Measurements from ENCODE around the gene GPHN.

The GPHN gene

DNA sequence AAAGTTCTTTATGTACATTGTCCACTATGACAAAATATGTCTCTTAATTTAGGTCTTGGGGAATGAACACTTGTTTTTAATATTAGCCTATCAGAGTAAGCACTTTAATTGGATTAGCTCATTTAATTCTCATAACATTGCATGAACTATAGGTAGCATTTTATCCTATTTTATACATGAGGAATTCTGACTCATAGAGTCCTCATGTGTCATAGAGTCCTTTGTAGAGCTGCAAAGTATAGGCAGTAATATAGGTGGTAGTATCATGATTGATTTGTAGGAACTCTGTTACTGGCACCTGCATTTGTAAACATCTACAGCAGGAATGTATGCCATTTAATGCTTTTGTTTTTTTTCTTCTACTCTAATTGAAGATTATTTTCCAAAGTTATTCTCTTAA lies 96.0 kb downstream of the GPHN start:
- DNase-seq = no peak

DNA sequence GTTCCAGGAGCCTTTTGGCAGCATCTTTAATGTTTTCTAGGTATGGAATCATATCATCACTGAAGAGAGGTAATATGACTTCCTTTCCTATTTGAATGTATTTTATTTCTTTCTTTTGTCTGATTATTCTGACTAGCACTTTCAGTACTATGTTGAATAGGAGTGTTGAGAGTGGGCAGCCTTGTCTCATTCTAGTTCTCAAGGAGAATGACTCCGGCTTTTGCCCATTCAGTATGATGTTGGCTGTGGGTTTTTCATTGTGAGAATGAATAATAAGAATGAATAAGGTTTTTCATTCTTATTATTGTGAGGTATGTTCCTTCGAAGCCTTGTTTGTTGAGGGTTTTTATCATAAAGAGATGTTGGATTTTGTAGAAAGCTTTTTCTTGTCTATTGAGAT lies 98.9 kb downstream of the GPHN start:
- no peak for DNase-seq

DNA sequence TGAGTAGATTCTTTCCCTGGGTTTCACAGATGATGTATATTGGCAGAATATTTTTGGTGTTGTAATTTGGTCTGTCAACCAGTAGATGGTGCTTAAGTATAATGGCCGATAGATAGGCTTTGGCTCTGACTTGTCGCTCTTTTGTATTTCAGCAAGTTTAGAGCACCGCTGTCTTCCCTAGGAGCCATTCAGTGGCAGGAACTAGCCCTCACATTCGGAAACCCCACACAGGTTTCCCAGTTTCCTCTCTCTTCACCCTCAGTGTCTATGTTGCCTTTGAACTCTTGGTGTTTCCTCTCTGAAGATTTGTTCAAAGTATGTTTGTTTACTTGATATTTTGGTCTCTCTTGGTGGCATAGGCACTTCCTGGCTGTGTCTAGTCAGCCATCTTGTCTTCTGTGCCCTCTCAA lies 102.2 kb downstream of the GPHN start:
- no peak for DNase-seq

DNA sequence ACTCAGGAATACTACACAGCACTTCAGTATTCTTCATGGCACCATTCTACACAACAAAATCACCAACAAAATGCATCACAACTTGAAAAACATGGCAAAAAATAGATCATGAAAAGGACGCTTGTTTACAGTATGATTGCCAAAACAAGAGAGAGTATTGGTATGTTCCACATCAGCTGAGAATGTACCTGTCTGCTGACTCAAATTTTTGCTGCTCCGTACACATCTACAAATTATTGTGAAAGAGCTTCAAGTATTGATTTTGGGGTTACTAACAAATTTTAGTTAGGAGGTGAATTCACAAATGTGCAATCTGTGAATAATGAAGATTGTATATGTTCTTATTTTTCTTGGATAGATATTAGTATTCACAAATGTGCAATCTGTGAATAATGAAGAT lies 105.4 kb downstream of the GPHN start:
- no peak for DNase-seq

DNA sequence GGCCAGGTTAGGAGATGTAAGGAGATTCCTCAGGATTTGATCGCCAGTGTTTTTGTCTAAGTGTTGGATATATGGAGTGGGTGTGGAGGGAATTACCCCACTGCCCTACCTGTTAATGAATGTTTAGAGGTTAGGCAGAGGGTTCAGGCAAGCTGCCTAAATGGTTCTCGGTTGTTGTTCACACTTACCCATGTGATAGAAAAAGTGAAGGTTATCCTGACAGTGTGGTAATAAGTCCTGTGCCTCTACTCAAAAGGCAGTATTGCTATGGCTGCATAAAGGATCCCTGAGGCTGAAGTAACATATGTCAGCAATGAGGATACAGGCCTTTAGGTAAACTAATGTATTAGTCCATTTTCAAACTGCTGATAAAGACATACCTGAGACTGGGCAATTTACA lies 112.0 kb downstream of the GPHN start:
- DNase-seq = no peak

DNA sequence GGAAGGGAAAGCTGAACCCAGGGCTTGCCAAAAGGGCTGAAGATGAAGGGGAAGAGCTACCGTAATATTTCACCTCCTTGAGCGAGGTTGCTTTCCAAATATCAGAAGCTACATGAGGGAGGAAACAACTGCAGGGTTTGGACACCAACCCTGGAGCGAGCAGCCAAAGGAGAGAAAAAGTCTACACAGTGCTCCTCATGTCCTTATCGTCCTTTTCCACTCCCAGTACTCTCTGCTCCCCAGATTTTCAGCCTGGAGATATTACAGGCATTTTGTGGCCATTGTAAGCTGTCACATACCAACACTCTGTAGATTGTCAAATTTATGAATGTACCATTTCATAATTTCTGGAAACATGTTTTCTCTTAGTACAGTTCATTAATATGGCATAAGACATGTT lies 115.9 kb downstream of the GPHN start:
- no peak for DNase-seq

DNA sequence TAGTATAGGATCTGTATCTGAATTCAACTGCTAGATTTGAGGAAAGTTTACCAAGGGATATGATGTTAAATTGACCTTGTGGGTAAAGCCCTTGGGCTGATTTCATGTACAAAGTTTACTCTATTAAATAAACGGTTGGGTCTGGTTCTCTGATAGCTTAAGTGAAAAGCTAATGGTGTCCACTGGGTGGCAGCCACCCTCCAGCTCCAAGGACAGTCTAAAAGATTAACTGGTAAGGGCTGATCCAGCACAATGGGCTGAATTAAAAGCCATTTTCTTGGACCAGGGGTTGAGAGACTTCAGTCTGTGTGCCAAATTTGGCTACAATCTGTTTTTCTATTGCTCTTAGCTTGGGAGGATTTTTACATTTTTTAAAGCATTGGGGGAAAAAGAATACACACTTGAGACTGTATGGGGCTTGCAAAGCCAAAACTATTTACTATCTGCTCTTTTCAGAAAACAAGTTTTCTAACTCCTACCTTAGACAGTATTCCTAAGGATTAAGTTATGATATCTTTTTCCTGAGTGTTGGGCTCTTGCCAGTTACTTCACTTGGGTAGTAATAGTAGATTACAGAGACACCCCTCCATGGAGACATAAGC lies 116.5 kb downstream of the GPHN start:
- no peak for DNase-seq

DNA sequence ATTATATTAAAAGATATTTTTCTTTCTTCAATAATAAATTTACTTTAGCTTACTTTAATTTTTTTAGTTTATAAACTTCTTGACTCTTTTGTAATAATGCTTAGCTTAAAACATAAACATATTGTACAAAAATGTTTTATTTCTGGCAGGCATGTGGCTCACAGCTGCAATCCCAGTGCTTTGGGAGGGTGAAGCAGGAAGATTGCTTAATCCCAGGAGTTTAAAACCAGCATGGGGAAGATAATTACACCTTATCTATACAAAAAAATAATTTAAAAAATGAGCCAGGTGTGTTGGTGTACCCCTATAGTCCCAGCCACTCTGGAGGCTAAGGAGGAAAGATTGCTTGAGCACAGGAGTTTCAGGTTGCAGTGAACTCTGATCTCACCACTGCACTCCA lies 120.7 kb downstream of the GPHN start:
- DNase-seq = no peak

DNA sequence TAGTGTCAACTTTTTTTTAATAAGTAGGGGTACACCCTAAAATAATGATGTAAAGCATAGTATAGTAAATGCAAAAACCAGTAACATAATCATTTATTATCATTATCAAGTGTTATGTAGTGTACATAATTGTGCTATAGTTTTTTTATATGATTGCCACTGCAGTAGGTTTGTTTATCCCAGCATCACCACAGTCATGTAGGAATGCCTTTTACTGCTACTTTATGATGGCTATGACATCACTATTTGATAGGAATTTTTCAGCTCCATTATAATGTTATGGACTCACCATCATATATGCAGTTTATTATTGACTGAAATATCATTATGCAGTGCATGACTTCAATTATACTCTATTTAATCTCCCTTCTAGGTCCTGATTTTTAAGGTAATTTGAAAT lies 121.6 kb downstream of the GPHN start:
- DNase-seq = no peak

DNA sequence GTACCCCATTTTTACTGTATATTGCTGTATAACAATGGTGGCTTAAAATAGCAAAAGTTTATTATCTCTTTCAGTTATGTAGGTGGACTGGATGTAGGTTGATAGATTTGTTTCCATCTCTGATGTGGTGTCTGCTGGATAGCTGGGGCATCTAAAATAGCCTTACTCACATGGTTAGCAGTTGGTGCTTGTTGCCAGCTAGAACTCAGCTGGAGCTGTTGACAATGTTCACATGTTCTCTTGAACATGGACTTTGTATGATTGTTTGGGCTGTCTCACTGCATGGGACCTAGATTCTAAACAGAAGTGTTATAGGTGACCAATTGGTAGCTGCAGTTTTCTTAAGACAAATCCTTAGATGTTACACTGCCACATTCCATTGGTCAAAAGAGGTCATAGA lies 126.9 kb downstream of the GPHN start:
- no peak for DNase-seq

DNA sequence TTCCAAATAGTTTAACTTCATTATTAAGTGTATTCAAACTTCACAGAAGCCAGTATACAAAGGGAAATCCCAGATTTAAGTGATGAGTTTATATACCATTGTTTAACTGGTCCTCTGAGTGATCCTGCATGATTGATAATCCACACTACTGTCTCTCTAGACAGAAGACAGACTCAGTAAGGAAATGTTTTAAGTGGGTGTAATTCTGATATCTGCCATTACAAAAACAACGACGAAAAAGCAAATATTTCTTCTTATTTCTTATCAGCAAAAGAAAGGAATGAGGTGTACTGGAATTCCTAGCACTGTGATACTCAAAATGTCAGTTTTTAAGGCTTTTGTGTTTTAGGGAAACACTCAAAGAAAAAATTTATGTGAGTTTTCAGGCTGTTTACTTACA lies 127.5 kb downstream of the GPHN start:
- DNase-seq = no peak

DNA sequence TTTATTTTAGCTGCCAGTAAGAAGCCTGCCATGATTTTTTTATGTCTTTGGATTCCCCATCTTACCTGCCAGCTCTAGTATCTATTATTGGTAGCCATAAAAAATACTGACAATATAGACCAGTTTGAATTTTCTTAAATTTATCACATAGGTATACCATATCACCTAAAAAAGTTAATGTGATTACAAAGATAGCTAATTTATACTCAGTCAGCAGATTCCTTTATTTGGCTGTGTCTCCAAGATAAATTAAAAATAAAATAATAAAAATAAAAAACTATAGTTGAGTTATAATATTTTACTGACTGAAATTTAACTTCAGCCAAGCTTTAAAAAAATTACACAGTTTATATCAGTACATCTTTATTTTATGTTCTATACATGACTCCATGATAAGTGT lies 128.3 kb downstream of the GPHN start:
- no peak for DNase-seq

DNA sequence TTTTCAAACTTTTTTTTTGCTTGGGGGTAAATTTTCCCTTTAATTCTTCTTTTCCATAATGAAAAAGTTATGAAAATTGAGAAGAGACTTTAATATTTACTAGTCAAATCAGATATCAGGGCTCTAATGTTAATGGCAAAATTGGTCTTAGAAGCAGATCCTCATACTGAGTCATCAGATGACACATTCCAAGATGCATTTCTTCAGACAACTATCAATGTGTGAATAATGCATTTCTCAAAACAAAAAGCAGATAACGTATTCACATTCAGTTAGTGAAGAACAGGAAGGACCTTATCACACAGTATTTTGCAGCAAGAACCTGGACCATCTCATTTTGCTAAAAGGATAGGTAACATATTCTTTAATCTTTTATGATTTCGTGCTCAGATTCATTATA lies 130.7 kb downstream of the GPHN start:
- no peak for DNase-seq

DNA sequence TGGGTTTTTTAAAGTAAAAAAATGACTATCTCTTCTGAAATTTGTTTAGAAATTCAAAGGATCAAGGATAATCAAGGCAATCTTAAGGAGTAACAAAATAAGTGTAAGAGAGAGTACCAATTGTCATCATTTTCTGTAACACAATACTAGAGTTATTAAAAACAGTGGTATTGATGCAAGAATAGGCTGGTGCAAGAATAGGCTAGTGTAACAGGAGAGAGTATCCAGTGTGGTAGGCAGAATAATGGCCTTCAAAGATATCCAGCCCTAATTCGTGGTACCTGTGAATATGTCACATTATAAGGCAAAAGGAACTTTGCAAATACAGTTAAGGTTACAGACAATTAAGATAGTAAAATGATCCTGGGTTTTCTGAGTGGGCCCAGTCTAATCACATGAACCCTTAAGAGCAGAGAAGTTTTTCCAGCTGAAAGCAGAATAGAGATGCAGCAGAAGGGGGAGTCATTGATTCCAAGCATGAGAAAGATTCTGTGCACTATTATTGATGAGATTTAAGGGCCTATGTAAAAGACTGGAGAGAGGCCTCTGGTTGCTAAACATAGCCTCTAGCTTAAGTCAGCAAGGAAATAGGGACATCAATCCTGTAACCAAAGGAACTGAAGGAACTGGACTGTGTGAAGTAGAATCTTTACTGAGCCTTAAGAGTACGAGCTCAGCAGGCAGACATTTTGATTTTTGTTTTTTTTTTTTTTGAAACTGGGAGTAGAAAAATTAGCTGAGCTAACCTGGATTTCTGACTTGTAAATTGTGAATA lies 134.1 kb downstream of the GPHN start:
- no peak for DNase-seq

DNA sequence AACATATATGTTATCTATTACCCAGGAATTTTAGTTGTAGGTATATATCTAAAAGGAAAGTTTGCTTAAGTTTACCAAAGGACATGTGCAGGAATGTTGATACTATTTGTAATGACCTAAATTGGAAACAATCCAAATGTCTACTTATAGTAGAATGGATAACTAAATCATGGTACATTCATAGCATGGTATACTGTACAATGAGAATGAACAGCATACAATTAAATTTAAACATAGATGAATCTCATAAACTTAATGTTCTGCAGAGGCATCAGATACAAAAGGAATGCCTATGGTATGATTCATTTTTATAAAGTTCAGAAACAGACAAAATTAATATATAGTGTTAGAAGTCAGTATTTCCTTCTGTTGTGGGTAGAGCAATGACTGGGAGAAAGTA lies 135.4 kb downstream of the GPHN start:
- DNase-seq = no peak

DNA sequence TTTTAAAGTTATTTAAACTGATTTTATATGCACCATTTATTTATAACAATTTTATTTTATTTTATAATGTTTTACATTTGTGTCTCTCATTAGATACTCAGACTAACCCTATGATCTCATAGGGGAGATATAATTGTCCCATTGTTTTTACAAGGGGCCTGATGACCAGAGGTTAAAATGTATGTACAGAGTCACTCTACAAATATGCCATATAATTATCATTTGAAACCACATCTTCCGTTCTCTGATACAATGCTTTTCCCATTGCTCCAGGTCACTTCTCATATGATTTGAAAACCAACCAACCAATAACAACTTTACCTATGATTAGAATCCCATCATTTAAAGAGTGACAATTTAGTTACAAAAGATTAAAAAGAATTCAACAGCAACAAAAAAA lies 137.8 kb downstream of the GPHN start:
- DNase-seq = no peak

DNA sequence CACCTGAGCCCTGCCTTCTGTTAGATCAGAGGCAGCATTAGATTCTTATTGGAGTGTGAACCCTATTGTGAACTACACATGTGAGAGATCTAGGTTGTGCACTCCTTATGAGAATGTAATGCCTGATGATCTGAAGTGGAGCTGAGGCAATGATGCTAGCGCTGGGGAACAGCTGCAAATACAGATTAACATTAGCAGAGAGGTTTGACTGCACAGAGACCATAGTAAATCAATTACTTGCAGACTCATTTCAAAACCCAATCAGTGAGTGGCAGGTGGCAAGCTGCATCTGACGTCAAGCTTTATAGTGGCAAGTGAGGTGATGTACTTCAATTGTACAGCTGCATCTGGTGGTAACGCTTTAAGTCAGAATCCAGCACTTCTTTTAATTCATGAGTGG lies 141.6 kb downstream of the GPHN start:
- no peak for DNase-seq

DNA sequence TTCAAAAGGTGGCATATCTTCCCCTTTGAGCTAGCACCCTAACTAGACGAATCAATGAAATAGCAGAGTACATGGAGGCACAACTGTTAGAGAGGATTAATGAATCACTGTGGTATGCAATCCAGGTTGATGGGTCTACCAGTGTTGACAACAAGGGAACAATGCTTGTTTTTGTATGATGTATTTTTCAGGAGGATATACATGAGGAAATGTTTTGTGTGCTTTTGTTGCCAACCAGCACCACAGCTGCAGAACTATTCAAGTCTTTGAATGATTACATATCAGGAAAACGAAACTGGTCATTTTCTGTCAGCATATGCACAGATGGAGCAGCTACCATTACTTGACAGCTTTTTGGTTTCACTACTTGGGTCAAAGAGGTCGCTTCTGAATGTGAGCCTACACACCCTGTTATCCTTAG lies 142.6 kb downstream of the GPHN start:
- DNase-seq = no peak

DNA sequence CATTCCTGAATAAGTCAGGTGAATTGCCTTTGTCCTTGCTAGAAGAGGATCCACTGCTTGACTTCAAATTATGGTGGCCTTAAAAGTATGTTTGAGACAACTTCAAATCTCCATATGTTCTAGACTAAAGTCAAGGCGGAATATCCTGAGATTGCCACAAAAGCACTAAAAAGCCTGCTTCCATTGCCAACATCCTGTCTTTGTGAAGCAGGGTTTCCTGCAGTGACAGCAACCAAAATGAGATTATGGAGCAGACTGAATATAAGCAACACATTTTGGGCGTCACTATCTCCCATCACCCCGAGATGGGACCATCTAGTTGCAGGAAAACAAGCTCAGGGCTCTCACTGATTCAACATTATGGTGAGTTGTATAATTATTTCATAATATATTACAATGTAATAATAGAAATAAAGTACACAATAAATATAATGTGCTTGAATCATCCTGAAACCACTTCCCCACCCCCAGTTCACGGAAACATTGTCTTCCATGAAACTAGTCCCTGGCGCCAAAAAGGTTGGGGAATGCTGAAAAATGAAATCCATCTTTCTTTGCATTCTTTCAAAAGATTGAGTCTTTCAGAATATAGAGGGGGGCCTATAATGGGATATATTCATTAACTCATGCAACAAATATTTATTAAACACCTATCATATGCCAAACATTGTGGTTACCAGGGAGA lies 143.7 kb downstream of the GPHN start:
- DNase-seq = no peak

DNA sequence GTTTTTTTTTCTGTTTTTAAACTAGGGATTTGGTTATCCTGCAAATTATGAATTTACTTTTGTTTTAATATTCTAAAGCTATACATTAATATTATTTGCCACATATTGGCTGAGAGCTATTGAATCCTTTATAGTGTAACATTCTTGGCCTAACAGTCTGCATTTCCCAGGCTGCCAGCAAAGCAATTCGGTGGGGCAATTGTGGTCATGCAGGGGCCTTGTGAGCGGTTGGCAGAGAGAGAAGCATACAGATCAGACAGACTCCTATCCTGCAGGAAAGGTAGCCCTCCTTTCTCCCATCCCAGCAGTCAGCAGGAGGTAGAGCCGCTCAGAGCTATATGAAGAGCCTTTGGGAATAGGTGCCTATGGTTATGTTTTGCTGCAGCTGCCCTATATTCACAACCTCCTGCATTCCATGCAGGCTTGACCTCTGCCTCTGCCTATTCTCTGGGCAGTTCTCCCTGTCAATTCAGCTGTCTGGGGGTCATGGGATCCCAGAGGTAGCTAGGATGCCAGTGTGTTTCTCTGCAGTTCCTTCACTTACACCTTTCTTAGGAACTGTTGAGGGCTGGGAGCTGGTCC lies 144.7 kb downstream of the GPHN start:
- DNase-seq = no peak

DNA sequence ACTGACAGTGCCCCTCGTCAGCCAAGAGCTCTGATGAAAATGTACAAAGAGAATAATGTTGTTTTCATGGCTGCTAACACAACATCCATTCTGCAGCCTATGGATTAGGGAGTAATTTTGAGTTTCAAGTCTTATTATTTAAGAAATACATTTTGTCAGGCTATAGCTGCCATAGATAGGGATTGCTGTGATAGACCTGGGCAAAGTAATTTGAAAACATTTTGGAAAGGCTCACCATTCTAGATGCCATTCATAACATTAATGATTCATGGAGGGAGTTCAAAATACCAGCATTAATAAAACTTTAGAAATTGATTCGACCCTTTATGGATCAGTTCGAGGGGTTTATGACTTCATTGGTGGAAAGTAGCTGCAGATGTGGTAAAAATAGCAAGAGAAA lies 149.8 kb downstream of the GPHN start:
- no peak for DNase-seq

DNA sequence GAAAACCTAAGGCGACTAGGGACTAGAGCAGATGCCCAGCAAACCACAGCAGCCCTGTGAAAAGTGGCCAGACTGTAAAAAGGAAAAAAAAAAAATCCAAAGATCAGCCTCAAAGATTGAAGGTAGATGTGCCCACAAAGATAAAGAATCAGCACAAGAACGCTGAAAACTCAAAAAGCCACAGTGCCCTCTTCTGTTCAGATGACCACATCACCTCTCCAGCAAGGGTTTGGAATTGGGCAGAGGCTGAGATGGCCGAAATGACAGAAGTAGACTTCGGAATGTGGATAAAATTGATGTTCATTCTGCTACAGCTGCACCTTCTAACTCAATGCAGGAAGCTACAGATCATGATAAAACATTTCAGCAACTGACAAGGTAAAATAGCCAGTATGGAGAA lies 154.4 kb downstream of the GPHN start:
- DNase-seq = no peak

DNA sequence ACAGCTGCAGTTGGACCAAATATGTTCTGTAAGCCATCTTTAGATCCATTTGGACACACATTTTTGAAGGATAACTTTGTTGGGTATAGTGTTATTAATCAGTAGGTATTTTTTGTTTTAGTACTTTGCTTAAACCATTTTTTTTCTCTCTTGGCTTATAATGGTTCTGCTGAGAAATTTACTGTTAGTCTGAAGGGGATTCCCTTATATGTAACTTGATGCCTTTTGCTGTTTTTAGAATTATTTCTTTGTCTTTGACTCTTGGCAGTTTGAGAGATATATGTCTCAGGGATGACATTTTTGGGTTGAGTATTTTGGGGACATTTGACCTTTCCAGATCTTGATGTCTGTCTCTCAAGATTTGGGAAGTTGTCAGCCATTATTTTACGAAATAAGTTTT lies 169.8 kb downstream of the GPHN start:
- no peak for DNase-seq

DNA sequence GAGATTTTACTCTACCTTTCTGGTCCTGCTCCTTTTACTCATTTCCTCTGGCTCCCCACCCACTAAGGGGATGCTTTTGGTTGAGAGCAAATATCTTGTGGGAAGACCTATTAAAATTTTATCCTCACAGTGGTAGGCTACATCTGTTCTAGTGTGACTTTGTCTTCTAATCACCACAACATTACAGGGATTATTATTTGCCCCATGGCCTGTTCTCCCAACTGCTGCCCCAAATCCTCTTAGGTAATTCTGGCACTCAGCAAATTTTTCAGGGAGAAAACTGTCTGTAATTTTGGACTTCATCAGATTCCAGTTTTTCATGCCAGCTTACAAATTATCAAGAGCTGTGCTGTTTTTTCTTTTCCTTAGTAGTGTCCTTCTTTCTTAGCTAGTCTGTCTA lies 172.3 kb downstream of the GPHN start:
- DNase-seq = no peak
